BE2C (cell line): Measurements from ENCODE around the gene TMEM139.

Source experiments
- DNase-seq: peaks from one replicate; pipeline ENCODE4 v3.0.0-alpha.2; 2020
- H3K27me3 ChIP-seq: fragments of 250-450 bp; sonication (Bioruptor Pico); 2 replicates; pipeline ENCODE4 v1.5.1; 2020; ENCODE audit warnings: mild to moderate bottlenecking
- H3K36me3 ChIP-seq: fragments of 250-450 bp; sonication (Bioruptor Pico); 2 replicates; pipeline ENCODE4 v1.5.1; 2020; ENCODE audit warnings: mild to moderate bottlenecking
- H3K4me1 ChIP-seq: fragments of 250-450 bp; sonication (Bioruptor Pico); 2 replicates; pipeline ENCODE4 v1.5.1; 2020
- H3K4me3 ChIP-seq: 2 replicates; pipeline ENCODE4 v1.5.1; 2011; ENCODE audit warnings: low read depth, low read length
- H3K9me3 ChIP-seq: fragments of 250-450 bp; sonication (Bioruptor Pico); 2 replicates; pipeline ENCODE4 v1.5.1; 2020
- TF ChIP-seq, protein P1 (sequence below): IDR thresholded peaks from 2 replicates; pipeline ENCODE4 v1.5.1; 2012; ENCODE audit warnings: mild to moderate bottlenecking, low read depth, low read length

Gene TMEM139

DNA sequence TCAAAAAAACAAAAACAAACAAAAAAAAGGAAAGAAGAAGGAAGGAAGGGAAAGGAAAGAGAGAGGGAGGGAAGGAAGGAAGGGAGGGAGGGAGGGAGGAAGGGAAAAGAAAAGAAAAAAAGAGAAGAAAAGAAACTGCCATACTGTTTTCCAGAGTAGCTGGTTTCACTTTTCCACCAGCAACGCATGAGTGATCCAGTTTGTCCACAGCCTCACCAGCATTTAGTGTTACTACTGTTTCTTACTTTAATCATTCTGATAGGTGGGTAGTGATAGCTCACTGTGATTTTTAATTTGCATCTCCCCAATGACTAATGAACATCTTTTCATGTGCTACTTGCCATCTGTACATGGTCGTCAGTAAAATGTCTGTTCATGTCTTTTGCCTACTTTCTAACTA is 11.9 kb upstream of the TMEM139 start:
- TF ChIP-seq, protein P1, sequence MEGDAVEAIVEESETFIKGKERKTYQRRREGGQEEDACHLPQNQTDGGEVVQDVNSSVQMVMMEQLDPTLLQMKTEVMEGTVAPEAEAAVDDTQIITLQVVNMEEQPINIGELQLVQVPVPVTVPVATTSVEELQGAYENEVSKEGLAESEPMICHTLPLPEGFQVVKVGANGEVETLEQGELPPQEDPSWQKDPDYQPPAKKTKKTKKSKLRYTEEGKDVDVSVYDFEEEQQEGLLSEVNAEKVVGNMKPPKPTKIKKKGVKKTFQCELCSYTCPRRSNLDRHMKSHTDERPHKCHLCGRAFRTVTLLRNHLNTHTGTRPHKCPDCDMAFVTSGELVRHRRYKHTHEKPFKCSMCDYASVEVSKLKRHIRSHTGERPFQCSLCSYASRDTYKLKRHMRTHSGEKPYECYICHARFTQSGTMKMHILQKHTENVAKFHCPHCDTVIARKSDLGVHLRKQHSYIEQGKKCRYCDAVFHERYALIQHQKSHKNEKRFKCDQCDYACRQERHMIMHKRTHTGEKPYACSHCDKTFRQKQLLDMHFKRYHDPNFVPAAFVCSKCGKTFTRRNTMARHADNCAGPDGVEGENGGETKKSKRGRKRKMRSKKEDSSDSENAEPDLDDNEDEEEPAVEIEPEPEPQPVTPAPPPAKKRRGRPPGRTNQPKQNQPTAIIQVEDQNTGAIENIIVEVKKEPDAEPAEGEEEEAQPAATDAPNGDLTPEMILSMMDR, result no peak
- H3K9me3 ChIP-seq, result no peaks in the 10 kb centered on the region
- no peaks in the 10 kb centered on the region for H3K4me1 ChIP-seq
- no peaks in the 10 kb centered on the region; the same call in 1 of the 2 replicates for H3K36me3 ChIP-seq
- H3K4me3 ChIP-seq, result no peak overlapping the region
- DNase-seq, result no peak
- no peaks in the 10 kb centered on the region; the same call in 1 of the 2 replicates for H3K27me3 ChIP-seq

GRCh38 chr7:143279186-143280098 is 5.3 kb upstream of the TMEM139 start:
- no peaks in the 10 kb centered on the region; the same call in 1 of the 2 replicates for H3K27me3 ChIP-seq
- peaks cover 11% of the 10 kb centered on the region for H3K4me1 ChIP-seq
- TF ChIP-seq, protein P1, result no peak

GRCh38 chr7:143280160-143280559 is 4.6 kb upstream of the TMEM139 start:
- Histone ChIP-seq H3K27me3 (no peaks in the 10 kb centered on the region; the same call in 1 of the 2 replicates), H3K36me3 (no peaks in the 10 kb centered on the region), H3K9me3 (no peaks in the 10 kb centered on the region), H3K4me3 (no peak overlapping the region), H3K4me1 (peaks cover 12% of the 10 kb centered on the region)
- TF ChIP-seq, protein P1, result no peak
- DNase-seq, result no peak

More at GRCh38 chr7:143279186-143280098, 5.3 kb upstream of the TMEM139 start:
- H3K36me3 ChIP-seq, result no peaks in the 10 kb centered on the region
- no peaks in the 10 kb centered on the region for H3K9me3 ChIP-seq
- H3K4me3 ChIP-seq, result no peak overlapping the region
- no peak for DNase-seq

GRCh38 chr7:143280566-143280965 is 4.2 kb upstream of the TMEM139 start:
- Histone ChIP-seq H3K4me3 (no peak overlapping the region), H3K4me1 (peaks cover 12% of the 10 kb centered on the region), H3K27me3 (no peaks in the 10 kb centered on the region; the same call in 1 of the 2 replicates), H3K9me3 (no peaks in the 10 kb centered on the region), H3K36me3 (no peaks in the 10 kb centered on the region)
- DNase-seq, result no peak
- TF ChIP-seq, protein P1, result no peak

GRCh38 chr7:143281529-143281928 is 3.2 kb upstream of the TMEM139 start:
- Histone ChIP-seq H3K4me3 (no peak overlapping the region), H3K4me1 (peaks cover 12% of the 10 kb centered on the region), H3K36me3 (no peaks in the 10 kb centered on the region), H3K27me3 (no peaks in the 10 kb centered on the region), H3K9me3 (no peaks in the 10 kb centered on the region)
- no peak for DNase-seq
- TF ChIP-seq, protein P1, result no peak

DNA sequence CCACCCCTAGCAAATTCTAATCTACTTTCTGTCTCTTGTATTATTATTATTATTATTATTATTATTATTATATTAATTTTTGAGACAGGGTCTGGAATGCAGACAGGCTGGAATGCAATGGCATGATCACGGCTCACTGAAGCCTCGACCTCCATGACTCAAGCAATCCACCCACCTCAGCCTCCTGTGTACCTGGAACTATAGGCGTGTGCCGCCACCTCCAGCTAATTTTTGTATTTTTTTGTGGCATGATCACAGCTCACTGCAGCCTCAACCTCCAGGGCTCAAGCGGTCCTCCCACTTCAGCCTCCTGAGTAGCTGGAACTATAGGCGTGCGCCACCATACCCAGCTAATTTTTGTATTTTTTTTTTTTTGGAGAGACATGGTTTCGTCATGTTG is 2.6 kb upstream of the TMEM139 start:
- Histone ChIP-seq H3K9me3 (no peaks in the 10 kb centered on the region), H3K4me1 (peaks cover 12% of the 10 kb centered on the region), H3K36me3 (no peaks in the 10 kb centered on the region), H3K27me3 (no peaks in the 10 kb centered on the region), H3K4me3 (no peak overlapping the region)
- DNase-seq, result no peak
- TF ChIP-seq, protein P1, result no peak
